AG10803 (cell line): Measurements from ENCODE around the gene TUBB8.

ENCODE experiments used
- DNase-seq: peaks from one replicate; pipeline ENCODE4 v3.0.0; 2010; ENCODE audit warnings: low read depth
- H3K4me3 ChIP-seq: 2 replicates; pipeline ENCODE4 v1.5.1; 2011; ENCODE audit warnings: mild to moderate bottlenecking, low read length, control low read depth
- TF ChIP-seq, protein P1 (sequence below): conservative IDR thresholded peaks from 2 replicates; pipeline ENCODE4 v1.5.1; 2011; ENCODE audit warnings: mild to moderate bottlenecking, low read length, control low read depth, inconsistent platforms

TUBB8 gene

DNA sequence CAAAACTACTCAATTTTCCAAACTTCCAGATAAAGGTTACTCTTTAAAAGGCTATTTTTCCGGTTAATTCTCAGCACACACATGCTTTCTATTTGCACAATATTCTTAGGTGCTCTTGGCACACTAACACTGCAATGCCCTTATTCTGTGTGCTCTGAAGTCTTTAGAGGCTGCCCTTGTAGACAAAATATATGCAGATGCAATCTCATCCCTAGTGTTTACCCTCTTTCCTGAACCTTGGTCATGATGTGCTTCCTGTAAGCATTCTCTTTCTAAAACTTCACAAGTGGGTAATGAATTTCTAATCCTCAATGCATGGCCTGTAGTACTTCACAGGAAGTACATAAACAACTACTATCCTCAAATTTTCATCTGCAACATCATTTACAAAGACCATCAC lies 41.1 kb upstream of the TUBB8 start:
- TF ChIP-seq, protein P1, sequence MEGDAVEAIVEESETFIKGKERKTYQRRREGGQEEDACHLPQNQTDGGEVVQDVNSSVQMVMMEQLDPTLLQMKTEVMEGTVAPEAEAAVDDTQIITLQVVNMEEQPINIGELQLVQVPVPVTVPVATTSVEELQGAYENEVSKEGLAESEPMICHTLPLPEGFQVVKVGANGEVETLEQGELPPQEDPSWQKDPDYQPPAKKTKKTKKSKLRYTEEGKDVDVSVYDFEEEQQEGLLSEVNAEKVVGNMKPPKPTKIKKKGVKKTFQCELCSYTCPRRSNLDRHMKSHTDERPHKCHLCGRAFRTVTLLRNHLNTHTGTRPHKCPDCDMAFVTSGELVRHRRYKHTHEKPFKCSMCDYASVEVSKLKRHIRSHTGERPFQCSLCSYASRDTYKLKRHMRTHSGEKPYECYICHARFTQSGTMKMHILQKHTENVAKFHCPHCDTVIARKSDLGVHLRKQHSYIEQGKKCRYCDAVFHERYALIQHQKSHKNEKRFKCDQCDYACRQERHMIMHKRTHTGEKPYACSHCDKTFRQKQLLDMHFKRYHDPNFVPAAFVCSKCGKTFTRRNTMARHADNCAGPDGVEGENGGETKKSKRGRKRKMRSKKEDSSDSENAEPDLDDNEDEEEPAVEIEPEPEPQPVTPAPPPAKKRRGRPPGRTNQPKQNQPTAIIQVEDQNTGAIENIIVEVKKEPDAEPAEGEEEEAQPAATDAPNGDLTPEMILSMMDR = no peak
- no peak for DNase-seq

DNA sequence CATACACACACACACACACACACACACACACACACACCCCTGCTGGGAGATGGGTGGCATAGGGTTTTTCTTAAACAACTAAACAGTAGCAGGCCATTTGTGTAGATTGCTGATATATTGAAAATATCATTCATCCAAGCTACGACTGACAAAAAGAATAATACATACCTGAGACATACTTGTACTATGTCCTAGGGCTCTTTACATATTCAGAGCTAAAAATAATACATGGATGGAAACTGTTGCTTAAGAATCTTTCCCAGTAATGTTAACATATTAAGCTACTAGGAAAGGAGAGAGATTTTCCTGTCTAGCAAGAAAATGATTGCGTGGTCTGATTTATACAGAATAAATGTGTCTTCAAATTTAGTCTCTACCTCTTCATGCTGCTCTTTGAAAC lies 40.2 kb upstream of the TUBB8 start:
- H3K4me3 ChIP-seq = no peak overlapping the region
- TF ChIP-seq, protein P1 = no peak
- DNase-seq = no peak

More for the DNA sequence above, 41.1 kb upstream of the TUBB8 start:
- no peak overlapping the region for H3K4me3 ChIP-seq

DNA sequence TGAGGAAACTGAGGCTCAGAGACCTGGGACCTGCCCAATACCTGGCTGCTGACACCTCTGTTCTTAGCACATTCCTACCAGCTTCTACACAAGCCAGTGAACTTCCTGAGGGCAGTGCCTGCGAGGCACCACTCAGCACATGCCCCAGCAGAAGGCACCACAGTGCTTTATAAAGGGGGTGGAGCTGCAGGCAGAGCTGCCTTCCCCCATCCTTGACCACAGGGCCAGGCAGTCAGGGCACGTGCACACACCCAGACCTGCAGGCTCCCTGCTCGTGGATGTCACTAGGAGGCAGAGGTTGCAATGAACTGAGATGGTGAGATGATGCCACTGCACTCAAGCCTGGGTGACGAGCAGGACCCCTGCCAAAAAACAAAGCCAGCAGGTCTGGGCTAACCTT lies 39.2 kb upstream of the TUBB8 start:
- TF ChIP-seq, protein P1 = no peak
- DNase-seq = no peak
- H3K4me3 ChIP-seq = no peak overlapping the region

DNA sequence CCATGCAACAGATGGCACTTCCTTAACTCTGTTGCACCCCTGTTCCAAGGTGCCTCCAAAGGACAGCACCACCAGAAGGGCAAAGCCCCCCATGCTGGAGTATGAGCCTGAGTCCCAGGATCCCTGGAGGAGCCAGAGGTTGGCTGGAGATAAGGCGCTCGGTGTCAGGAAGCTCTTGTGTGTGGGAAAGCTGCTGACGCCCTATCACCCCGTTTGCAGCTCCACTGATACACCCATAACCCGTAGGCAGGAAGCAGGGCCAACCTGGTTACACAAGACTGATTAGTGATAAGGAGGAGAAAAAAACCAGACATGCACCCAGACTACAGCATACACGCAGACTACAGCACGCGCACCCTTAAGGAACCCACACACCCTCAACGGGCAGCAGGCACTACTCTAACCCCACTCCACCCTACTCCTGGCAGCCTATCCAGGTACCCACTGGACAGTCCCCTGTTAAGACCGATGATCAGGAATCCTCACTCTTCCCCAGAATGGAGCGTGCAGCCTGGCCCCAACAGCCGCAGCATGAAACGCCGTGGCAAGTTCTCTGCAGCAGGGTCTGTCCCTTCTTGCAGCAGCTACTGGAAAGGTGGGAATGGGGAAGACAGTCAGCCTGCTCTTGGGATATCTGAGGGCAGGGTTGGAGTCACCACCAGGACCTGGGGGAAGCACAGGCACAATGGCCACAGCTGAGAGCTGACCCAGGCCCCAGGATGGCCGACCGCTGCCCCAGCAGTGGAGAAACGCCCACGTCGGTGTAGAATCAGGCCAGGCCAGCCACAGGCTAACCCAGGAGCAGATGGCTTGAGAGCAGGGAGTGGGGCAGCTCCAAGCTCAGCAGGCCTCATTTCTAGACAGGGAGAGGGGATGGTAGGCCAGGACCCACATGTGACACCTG lies 38.3 kb upstream of the TUBB8 start:
- H3K4me3 ChIP-seq = no peak overlapping the region
- TF ChIP-seq, protein P1 = no peak
- DNase-seq = no peak

DNA sequence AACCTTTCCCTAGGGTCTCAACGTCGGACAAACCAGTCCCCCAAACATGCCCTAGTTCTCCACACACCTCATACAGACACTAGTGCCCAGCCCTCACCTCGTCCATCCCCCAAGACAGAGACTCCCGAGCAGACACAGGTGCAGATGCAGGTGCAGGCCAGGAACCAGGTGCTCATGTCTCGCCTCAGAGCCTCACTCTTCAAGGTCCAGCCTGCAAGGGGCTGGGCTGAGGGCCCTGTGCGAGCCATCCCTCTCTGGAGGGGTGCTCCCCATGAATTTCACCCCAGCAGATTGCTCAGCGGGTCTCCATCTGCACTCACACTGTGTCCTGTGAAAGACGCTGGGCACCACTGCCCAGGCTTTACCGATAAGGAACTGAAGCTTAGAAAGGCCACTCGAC lies 36.9 kb upstream of the TUBB8 start:
- no peak for DNase-seq
- H3K4me3 ChIP-seq = no peak overlapping the region
- TF ChIP-seq, protein P1 = no peak

DNA sequence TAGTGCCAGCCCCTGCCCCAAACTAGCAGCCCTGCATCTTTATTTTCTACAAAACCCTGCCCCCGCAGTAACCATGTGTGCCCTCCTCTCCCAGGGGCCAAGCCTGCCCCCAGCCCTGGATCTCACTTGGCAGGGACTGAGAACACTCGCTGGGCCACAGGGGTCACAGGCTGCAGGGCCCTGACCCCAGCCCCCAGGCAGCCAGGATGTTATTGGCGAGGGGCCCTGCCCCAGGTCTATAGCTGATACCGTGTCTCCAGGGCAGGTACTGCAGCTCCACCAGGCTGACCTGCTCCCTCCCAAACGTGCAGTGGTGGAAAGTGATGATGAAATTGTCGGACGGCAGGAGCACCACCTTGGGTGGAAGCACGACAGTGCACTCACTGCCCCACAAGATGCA lies 35.9 kb upstream of the TUBB8 start:
- no peak for DNase-seq
- TF ChIP-seq, protein P1 = no peak
- H3K4me3 ChIP-seq = no peak overlapping the region

DNA sequence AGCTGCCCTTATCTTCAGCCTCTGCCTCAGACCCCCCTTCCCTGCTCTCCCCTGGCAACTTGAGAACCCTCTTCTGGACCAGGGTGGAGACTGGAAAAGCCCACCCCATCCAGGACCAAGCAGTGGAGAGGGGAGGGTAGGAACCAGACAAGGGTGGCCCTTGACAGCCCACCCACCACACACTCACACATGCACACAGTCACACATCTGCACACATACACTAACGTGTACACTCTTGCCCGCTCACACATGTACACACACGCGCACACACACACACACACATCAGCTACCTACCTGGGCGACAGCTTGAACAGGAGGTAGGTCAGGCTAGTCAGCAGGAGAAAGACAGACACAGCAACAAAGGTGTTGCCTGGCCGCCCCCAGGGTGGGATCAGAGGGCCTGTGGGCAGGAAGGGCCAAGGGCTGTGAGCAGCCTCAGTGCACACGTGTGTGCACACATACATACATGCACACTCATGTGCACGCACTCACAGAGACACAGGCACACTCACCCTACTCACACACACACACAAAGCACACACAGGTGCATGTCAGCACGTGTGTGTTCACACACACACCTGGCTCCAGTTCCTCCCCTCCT lies 34.9 kb upstream of the TUBB8 start:
- no peak for DNase-seq

More for the DNA sequence above, 34.9 kb upstream of the TUBB8 start:
- no peak overlapping the region for H3K4me3 ChIP-seq
- TF ChIP-seq, protein P1 = no peak
